ENCODE data around the gene TRAPPC5.

TRAPPC5 gene

GRCh38 chr19:7690779-7691258, 10.2 kb downstream of the TRAPPC5 start:
- DNase-seq (ENCODE audit: insufficient read length, low spot score) (no peak), FAIRE-seq (no peak)
- no peak for TF ChIP-seq POLR2A (IDR thresholded peaks at IDR 0.05; ENCODE audit: low read depth, low read length)

GRCh38 chr19:7691497-7691896, 10.9 kb downstream of the TRAPPC5 start:
- no peak for FAIRE-seq
- no peak for DNase-seq (ENCODE audit: insufficient read length, low spot score)
- TF ChIP-seq POLR2A (IDR thresholded peaks at IDR 0.05; ENCODE audit: low read depth, low read length) = no peak

- DNase-seq (ENCODE audit: insufficient read length, low spot score) (no peak), FAIRE-seq (no peak)
- no peak for TF ChIP-seq POLR2A (IDR thresholded peaks at IDR 0.05; ENCODE audit: low read depth, low read length)
Observed at GRCh38 chr19:7692417-7693088, 11.9 kb downstream of the TRAPPC5 start.

GRCh38 chr19:7694499-7694898, 13.9 kb downstream of the TRAPPC5 start:
- DNase-seq (ENCODE audit: insufficient read length, low spot score) (no peak), FAIRE-seq (no peak)
- no peak for TF ChIP-seq POLR2A (IDR thresholded peaks at IDR 0.05; ENCODE audit: low read depth, low read length)

- no peak for FAIRE-seq
- DNase-seq (ENCODE audit: insufficient read length, low spot score) = no peak
- no peak for TF ChIP-seq POLR2A (IDR thresholded peaks at IDR 0.05; ENCODE audit: low read depth, low read length)
Observed at GRCh38 chr19:7697721-7698287, 17.2 kb downstream of the TRAPPC5 start.

- DNase-seq (ENCODE audit: insufficient read length, low spot score) (no peak), FAIRE-seq (no peak)
- TF ChIP-seq POLR2A (IDR thresholded peaks at IDR 0.05; ENCODE audit: low read depth, low read length) = no peak
Observed at GRCh38 chr19:7698583-7698982, 17.9 kb downstream of the TRAPPC5 start.

GRCh38 chr19:7699003-7699402, 18.4 kb downstream of the TRAPPC5 start:
- no peak for TF ChIP-seq POLR2A (IDR thresholded peaks at IDR 0.05; ENCODE audit: low read depth, low read length)
- no peak for DNase-seq (ENCODE audit: insufficient read length, low spot score)
- no peak for FAIRE-seq

GRCh38 chr19:7699417-7700401, 19.1 kb downstream of the TRAPPC5 start:
- no peak for TF ChIP-seq POLR2A (IDR thresholded peaks at IDR 0.05; ENCODE audit: low read depth, low read length)
- DNase-seq (ENCODE audit: insufficient read length, low spot score) (no peak), FAIRE-seq (no peak)

GRCh38 chr19:7701049-7701653, 20.5 kb downstream of the TRAPPC5 start:
- TF ChIP-seq POLR2A (IDR thresholded peaks at IDR 0.05; ENCODE audit: low read depth, low read length) = no peak
- DNase-seq (ENCODE audit: insufficient read length, low spot score) = no peak
- FAIRE-seq = no peak

GRCh38 chr19:7701654-7702457, 21.2 kb downstream of the TRAPPC5 start, which contains the start of gene FCER2:
Gene FCER2, minus strand, starts transcription at chr19:7702131. Its CDS starts 2,371 bp downstream, at chr19:7699760.
- FAIRE-seq (no peak), DNase-seq (ENCODE audit: insufficient read length, low spot score) (no peak)
- TF ChIP-seq POLR2A (IDR thresholded peaks at IDR 0.05; ENCODE audit: low read depth, low read length) = no peak

GRCh38 chr19:7703332-7703731, 22.7 kb downstream of the TRAPPC5 start:
- DNase-seq (ENCODE audit: insufficient read length, low spot score) = no peak
- no peak for TF ChIP-seq POLR2A (IDR thresholded peaks at IDR 0.05; ENCODE audit: low read depth, low read length)
- FAIRE-seq = no peak

- FAIRE-seq = no peak
- TF ChIP-seq POLR2A (IDR thresholded peaks at IDR 0.05; ENCODE audit: low read depth, low read length) = no peak
- DNase-seq (ENCODE audit: insufficient read length, low spot score) = no peak
Observed at GRCh38 chr19:7704280-7705060, 23.8 kb downstream of the TRAPPC5 start.
